Thyroid gland (tissue), 4 donors: ENCODE data around the gene TCEA2. TPM values are rescaled to one million over a fixed set of nuclear protein-coding genes. Genes with fewer than 3 reads are reported as not detected.

ENCODE experiments used
- DNase-seq, 2 donors: peaks; one replicate each; pipeline ENCODE4 v3.0.0-alpha.2; 2019
- H3K27ac ChIP-seq, 3 donors: fragments of 200-600 bp; sonication (generic); 1 replicate in 2 of 3; 2 replicates in 1 of 3; pipeline ENCODE4 v1.5.1; 2016 to 2019; ENCODE audit warnings: mild to moderate bottlenecking in 1 of 3, moderate library complexity in 1 of 3
- H3K27me3 ChIP-seq: fragments of 200-600 bp; sonication (generic); one replicate; pipeline ENCODE4 v1.5.1; 2019
- H3K36me3 ChIP-seq, 2 donors: fragments of 200-600 bp; sonication (generic); one replicate each; pipeline ENCODE4 v1.5.1; 2016 to 2019
- H3K4me1 ChIP-seq, 2 donors: fragments of 200-600 bp; sonication (generic); one replicate each; pipeline ENCODE4 v1.5.1; 2017 to 2019
- H3K4me3 ChIP-seq, 3 donors: fragments of 200-600 bp; sonication (generic); replicated peaks in 1 of 3; 1 replicate in 2 of 3; 2 replicates in 1 of 3; pipeline ENCODE4 v1.5.1; 2016; ENCODE audit warnings: mild to moderate bottlenecking in 1 of 3
- H3K9me3 ChIP-seq: fragments of 200-600 bp; sonication (generic); one replicate; pipeline ENCODE4 v1.5.1; 2017
- POLR2A ChIP-seq, 2 donors: fragments of 450-650 bp; IDR thresholded peaks; one replicate each; pipeline ENCODE4 v1.6.1; 2017; ENCODE audit warnings: antibody characterized with exemption in 2 of 2, mild to moderate bottlenecking in 2 of 2, moderate library complexity in 1 of 2
- WGBS, 2 donors: methylation state at CpG; one replicate each; pipeline ENCODE4 v1.1.5; 2017; 5-methylcytosine and 5-hydroxymethylcytosine counted together
- intact Hi-C: fragments of 100-400 bp; cut with DNase I; formaldehyde crosslinking; loops from one replicate; pipeline ENCODE4 v1.15.1; 2023
- total RNA-seq, 4 donors: library from RNA; depleted of rRNA; stranded (reverse); fragments of >200 nt; gene quantifications; one replicate each; pipeline ENCODE4 v1.2.3, GENCODE V29; 2016
- TF ChIP-seq, protein P1 (sequence below), 6 experiments: fragments of 200-600 bp in 3 of 6; fragments of 450-650 bp in 3 of 6; sonication (generic) in 3 of 6; IDR thresholded peaks; one replicate each; pipeline ENCODE4 v1.5.1; 2016 to 2019; ENCODE audit warnings: antibody characterized with exemption in 6 of 6, mild to moderate bottlenecking in 2 of 6, inconsistent platforms in 1 of 6, moderate library complexity in 1 of 6

The TCEA2 gene
- total RNA-seq, 4 donors from 2014 or later, result 20.9 to 43.1 (median 24.4) TPM

DNA sequence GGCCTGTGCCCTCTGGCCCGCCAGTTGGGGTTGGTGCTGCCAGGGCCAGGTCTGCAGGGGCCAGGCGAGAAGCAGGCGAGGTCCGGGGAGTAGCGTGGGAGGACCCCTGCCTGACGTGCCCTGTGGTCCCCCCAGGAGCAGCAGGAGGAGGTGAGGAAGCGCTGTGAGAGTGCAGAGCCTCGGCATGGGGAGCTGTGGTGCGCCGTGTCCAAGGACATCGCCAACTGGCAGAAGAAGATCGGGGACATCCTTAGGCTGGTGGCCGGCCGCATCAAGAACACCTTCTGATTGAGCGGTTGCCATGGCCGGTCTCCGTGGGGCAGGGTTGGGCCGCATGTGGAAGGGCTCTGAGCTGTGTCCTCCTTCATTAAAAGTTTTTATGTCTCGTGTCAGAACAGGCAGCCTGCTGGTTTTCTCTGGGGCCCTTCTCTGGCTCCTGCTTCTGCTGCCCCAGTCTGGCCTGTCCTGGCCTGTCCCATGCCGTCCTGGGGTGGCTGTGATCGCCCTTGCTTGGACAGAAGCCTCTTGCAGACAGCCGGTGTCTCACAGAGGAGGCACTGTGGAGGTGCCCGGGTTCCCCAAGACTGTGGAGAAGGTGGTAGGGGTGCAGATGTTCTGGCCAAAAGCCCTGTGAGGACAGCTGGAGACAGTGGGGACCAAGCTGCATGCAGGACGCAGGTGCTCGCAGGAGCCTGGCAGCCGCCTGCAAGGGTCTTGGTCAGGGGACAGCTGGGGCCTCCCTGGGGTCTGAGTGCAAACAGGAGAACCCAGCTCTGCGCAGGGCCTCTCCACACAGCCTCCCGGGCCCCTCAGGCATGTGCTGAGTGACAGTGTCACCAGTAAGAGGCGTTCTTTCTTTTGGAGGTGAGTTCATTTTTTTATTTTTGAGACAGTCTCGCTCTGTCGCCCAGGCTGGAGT lies 30.0 kb upstream of the TCEA2 start:
- 93 to 95% methylated on average over 25 to 27 of the region's 31 CpGs for WGBS, 2 donors
- H3K36me3 ChIP-seq, result peaks cover 48 to 53% of the 10 kb centered on the region in 2 donors
- intact Hi-C loops, result no loop called here
- peaks cover 0 to 9% of the 10 kb centered on the region in 2 donors for H3K4me1 ChIP-seq
- H3K4me3 ChIP-seq, result no peak overlapping the region
- no peaks in the 10 kb centered on the region for H3K27me3 ChIP-seq
- H3K27ac ChIP-seq, result no peak overlapping the region
- DNase-seq, result no peak
- no peaks in the 10 kb centered on the region for H3K9me3 ChIP-seq
- TF ChIP-seq POLR2A (IDR thresholded peaks at IDR 0.05), result no peak
- TF ChIP-seq, protein P1, sequence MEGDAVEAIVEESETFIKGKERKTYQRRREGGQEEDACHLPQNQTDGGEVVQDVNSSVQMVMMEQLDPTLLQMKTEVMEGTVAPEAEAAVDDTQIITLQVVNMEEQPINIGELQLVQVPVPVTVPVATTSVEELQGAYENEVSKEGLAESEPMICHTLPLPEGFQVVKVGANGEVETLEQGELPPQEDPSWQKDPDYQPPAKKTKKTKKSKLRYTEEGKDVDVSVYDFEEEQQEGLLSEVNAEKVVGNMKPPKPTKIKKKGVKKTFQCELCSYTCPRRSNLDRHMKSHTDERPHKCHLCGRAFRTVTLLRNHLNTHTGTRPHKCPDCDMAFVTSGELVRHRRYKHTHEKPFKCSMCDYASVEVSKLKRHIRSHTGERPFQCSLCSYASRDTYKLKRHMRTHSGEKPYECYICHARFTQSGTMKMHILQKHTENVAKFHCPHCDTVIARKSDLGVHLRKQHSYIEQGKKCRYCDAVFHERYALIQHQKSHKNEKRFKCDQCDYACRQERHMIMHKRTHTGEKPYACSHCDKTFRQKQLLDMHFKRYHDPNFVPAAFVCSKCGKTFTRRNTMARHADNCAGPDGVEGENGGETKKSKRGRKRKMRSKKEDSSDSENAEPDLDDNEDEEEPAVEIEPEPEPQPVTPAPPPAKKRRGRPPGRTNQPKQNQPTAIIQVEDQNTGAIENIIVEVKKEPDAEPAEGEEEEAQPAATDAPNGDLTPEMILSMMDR (IDR thresholded peaks at IDR 0.05), result no peak

DNA sequence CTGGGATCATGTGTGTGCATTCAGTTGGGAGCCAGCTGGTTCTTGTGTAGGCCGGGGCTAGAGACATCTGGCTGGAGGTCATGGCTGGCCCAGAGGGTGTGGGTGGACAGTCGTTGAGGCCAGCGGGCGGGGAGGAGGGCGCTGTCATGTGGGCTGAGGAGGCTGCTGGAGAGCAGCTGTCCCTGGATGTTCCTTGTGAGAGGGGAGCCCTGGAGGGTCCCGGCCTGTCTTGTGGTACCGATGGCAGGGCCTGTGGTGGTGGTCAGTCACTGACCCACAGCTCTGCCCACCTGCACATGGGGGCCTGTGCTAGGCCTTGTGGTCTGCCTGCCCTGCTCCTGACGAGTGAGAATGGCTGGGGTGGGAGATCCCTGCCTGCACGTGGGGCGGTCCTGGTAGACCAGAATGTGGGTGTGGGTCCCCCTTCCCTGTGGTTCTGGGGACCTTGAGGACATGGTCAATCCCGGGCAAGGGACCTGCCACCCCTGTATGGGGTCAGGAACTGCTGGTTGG lies 29.0 kb upstream of the TCEA2 start:
- Histone ChIP-seq H3K36me3 (peaks cover 38 to 42% of the 10 kb centered on the region in 2 donors), H3K27me3 (no peaks in the 10 kb centered on the region), H3K9me3 (no peaks in the 10 kb centered on the region), H3K27ac (no peak overlapping the region), H3K4me1 (peaks cover 7 to 17% of the 10 kb centered on the region in 2 donors), H3K4me3 (no peak overlapping the region)
- WGBS, 2 donors, result 79 to 87% methylated on average over 7 to 10 of the region's 11 CpGs
- intact Hi-C loops, result no loop called here
- DNase-seq, result no peak
- TF ChIP-seq, protein P1 (IDR thresholded peaks at IDR 0.05), result no peak
- TF ChIP-seq POLR2A (IDR thresholded peaks at IDR 0.05), result no peak

DNA sequence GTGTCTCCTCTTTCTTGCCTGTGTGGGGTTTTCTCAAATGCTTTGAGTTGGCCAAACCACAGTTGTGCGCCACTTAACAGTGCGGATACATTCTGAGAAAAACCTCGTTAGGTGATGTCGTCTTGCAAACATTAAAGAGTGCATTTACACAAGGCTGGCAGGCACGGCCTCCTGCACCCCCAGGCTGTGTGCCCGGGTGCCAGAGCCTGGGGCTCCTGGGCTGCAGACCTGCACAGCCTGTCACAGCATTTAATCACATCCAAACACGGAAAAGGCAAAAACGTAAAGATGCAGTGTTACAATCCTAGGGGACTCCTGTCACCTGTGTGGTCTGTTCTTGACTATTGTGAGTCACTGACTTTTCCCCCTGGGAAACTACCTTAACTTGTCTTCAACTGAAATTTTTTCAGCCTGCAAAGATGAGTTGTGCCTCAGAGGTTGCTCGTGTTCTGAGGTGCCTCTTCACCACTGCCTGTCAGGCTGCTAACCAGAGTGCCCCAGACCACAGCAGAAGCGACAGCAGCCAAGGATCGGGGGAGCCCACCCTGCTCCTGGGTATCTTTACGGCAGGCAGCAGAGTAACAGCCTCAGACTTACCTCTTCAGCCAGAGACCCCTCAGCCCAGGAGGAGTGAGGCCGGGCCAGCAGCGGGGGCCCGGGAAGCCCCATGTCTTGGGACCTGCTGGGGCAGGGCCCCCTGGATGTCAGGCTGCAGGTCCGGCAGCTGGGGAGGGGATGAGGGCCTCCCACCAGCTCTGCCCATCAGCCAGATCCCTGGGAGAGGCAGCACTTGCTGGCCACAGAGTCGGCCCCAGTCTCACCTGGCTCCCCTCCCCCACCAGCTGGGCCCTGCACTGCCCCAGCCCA lies 27.7 kb upstream of the TCEA2 start:
- DNase-seq, result no peak
- Histone ChIP-seq H3K36me3 (peaks cover 25 to 31% of the 10 kb centered on the region in 2 donors), H3K27me3 (no peaks in the 10 kb centered on the region), H3K4me1 (peaks cover 7 to 29% of the 10 kb centered on the region in 2 donors), H3K4me3 (no peak overlapping the region), H3K27ac (no peak overlapping the region), H3K9me3 (no peaks in the 10 kb centered on the region)
- intact Hi-C loops, result no loop called here
- 81 to 82% methylated on average over 11 to 17 of the region's 17 CpGs for WGBS, 2 donors
- no peak for TF ChIP-seq POLR2A (IDR thresholded peaks at IDR 0.05)
- TF ChIP-seq, protein P1 (IDR thresholded peaks at IDR 0.05), result no peak

DNA sequence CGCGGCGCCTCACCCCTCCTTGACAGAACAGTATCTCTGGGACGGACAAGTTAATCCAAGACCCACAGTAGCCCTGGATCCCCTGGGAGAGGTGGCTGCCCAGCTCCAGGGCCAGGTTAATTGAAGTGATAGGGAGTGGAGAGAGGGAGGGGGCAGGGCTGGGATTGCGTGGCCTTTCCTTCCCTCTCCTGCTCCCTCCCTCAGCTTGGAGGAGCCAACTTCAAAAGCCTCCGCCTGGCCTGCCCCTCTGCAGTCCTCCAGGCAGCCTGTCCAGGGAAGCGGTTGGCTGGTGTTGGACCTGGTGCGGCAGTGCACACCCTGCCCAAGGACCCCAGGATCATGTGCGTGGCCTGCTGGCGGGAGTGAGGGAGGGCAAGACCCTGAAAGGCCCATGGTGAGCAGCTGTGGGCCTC lies 27.1 kb upstream of the TCEA2 start, which contains the start of gene C20orf204:
Gene C20orf204, plus strand, starts transcription at position 250 of the 413 bp plus-strand sequence. Its CDS starts 142 bp downstream, at position 392.
- Histone ChIP-seq H3K27ac (no peak within 1 kb of the TSS), H3K27me3 (no peaks in the 10 kb centered on the region), H3K4me1 (peaks cover 7 to 36% of the 10 kb centered on the region in 2 donors), H3K9me3 (no peaks in the 10 kb centered on the region), H3K4me3 (no peak within 1 kb of the TSS), H3K36me3 (peaks cover 19 to 24% of the 10 kb centered on the region in 2 donors)
- TF ChIP-seq, protein P1 (IDR thresholded peaks at IDR 0.05), result no peak
- TF ChIP-seq POLR2A (IDR thresholded peaks at IDR 0.05), result no peak
- 57 to 75% methylated on average over 2 to 8 of the region's 10 CpGs for WGBS, 2 donors
- intact Hi-C loops, result no loop called here
- no peak for DNase-seq
